Lower lobe of right lung (tissue), 2 donors: ENCODE data around the gene MMP19. TPM values are rescaled to one million over a fixed set of nuclear protein-coding genes. Genes with fewer than 3 reads are reported as not detected.
A peak's percentile ranks its signal among the peaks of the same experiment; 100 is the strongest.
"Not testable (repeated sequence)": the region's sequence is repeated elsewhere in the genome, so short reads cannot be mapped to it uniquely, and the experiment has no call there.

Source experiments
- ATAC-seq, 2 donors: fragments of 200-7000 bp; cut with Tn5 transposase; one replicate each; pipeline ENCODE4 v1.9.1; 2020 to 2022; ENCODE audit warnings: mild to moderate bottlenecking in 2 of 2, moderate library complexity in 2 of 2
- DNase-seq: peaks from one replicate; pipeline ENCODE4 v3.0.0-alpha.2; 2020
- H3K27ac ChIP-seq: fragments of 200-600 bp; one replicate; pipeline ENCODE4 v1.8.0; 2022
- H3K27me3 ChIP-seq: fragments of 200-600 bp; one replicate; pipeline ENCODE4 v1.8.0; 2022; ENCODE audit warnings: low read depth
- H3K36me3 ChIP-seq: fragments of 200-600 bp; one replicate; pipeline ENCODE4 v1.8.0; 2022; ENCODE audit warnings: mild to moderate bottlenecking
- H3K4me1 ChIP-seq: fragments of 200-600 bp; one replicate; pipeline ENCODE4 v1.8.0; 2022
- H3K4me3 ChIP-seq: fragments of 200-600 bp; one replicate; pipeline ENCODE4 v1.8.0; 2022; ENCODE audit warnings: mild to moderate bottlenecking
- H3K9me3 ChIP-seq: fragments of 200-600 bp; one replicate; pipeline ENCODE4 v1.8.0; 2022
- CTCF ChIP-seq: fragments of 200-600 bp; IDR thresholded peaks from one replicate; pipeline ENCODE4 v1.8.0; 2022; ENCODE audit warnings: antibody characterized with exemption, mild to moderate bottlenecking
- intact Hi-C: fragments of 100-400 bp; cut with DNase I; formaldehyde crosslinking; loops from one replicate; pipeline ENCODE4 v1.11.0; 2022
- total RNA-seq: library from RNA; stranded (reverse); fragmentation: NEBNext Ultra II Directional; extraction: Animal tissue kit (Norgen Biotek cat#: 25700); gene quantifications from one replicate; pipeline ENCODE4 v1.2.1, GENCODE V29; 2021
- donor health status: DM: no; HTN: yes; CAD: no; lungs with severe emphysema.

Gene MMP19
- total RNA-seq, 1 donor from 2014 or later = 35.2 TPM

GRCh38 chr12:55840581-55841351 is 2.0 kb downstream of the MMP19 start:
- no peak for DNase-seq
- peaks cover 6% of the 10 kb centered on the region for H3K36me3 ChIP-seq
- H3K4me3 ChIP-seq = no peak overlapping the region

GRCh38 chr12:55839345-55840140 is 3.2 kb downstream of the MMP19 start:
- peaks cover 9% of the 10 kb centered on the region for H3K4me1 ChIP-seq
- H3K36me3 ChIP-seq = peaks cover 15% of the 10 kb centered on the region
- no peak overlapping the region for H3K27ac ChIP-seq
- DNase-seq (no peak), ATAC-seq (peak in 1 of 2 donors; percentile 4)
- no peaks in the 10 kb centered on the region for H3K9me3 ChIP-seq
- intact Hi-C loops = no loop called here
- no peak overlapping the region for H3K4me3 ChIP-seq
- TF ChIP-seq CTCF = no peak
- H3K27me3 ChIP-seq = no peaks in the 10 kb centered on the region

More at GRCh38 chr12:55840581-55841351, 2.0 kb downstream of the MMP19 start:
- Histone ChIP-seq H3K27me3 (no peaks in the 10 kb centered on the region), H3K9me3 (no peaks in the 10 kb centered on the region), H3K27ac (no peak overlapping the region), H3K4me1 (peaks cover 9% of the 10 kb centered on the region)
- intact Hi-C loops = no loop called here
- no peak for TF ChIP-seq CTCF
- no peak for ATAC-seq

GRCh38 chr12:55838361-55838760 is 4.4 kb downstream of the MMP19 start:
- Histone ChIP-seq H3K27ac (no peak overlapping the region), H3K4me1 (peaks cover 7% of the 10 kb centered on the region), H3K27me3 (no peaks in the 10 kb centered on the region), H3K36me3 (peaks cover 16% of the 10 kb centered on the region), H3K9me3 (no peaks in the 10 kb centered on the region), H3K4me3 (no peak overlapping the region)
- ATAC-seq (no peak), DNase-seq (no peak)
- intact Hi-C loops = no loop called here
- TF ChIP-seq CTCF = no peak

- DNase-seq, H3K4me3 ChIP-seq, ATAC-seq, H3K27me3 ChIP-seq, H3K9me3 ChIP-seq, H3K27ac ChIP-seq, intact Hi-C loops: not testable (repeated sequence)
- Histone ChIP-seq H3K36me3 (peaks cover 20% of the 10 kb centered on the region), H3K4me1 (peaks cover 15% of the 10 kb centered on the region)
Observed at GRCh38 chr12:55834400-55834799, 8.3 kb downstream of the MMP19 start.

GRCh38 chr12:55833056-55833455 is 9.7 kb downstream of the MMP19 start:
- no peaks in the 10 kb centered on the region for H3K27me3 ChIP-seq
- H3K4me1 ChIP-seq = peaks cover 25% of the 10 kb centered on the region
- intact Hi-C loops = no loop called here
- DNase-seq (no peak), ATAC-seq (no peak)
- H3K27ac ChIP-seq = no peak overlapping the region
- H3K4me3 ChIP-seq = no peak overlapping the region
- TF ChIP-seq CTCF = no peak
- H3K9me3 ChIP-seq = no peaks in the 10 kb centered on the region
- H3K36me3 ChIP-seq = peaks cover 20% of the 10 kb centered on the region

- no peaks in the 10 kb centered on the region for H3K27me3 ChIP-seq
- intact Hi-C loops = no loop called here
- no peak for TF ChIP-seq CTCF
- H3K9me3 ChIP-seq = no peaks in the 10 kb centered on the region
- peak overlapping the region; percentile 93 for H3K4me3 ChIP-seq
- DNase-seq (no peak), ATAC-seq (no peak)
- H3K36me3 ChIP-seq = peaks cover 21% of the 10 kb centered on the region
- H3K4me1 ChIP-seq = peaks cover 41% of the 10 kb centered on the region
- H3K27ac ChIP-seq = peak overlapping the region; percentile 94
Observed at GRCh38 chr12:55831447-55831815, 11.3 kb downstream of the MMP19 start.
